HG02973 (cell line): ENCODE results near the gene CREB3L2.
A peak's percentile ranks its signal among the peaks of the same experiment; 100 is the strongest.
"Not testable (repeated sequence)": the region's sequence is repeated elsewhere in the genome, so short reads cannot be mapped to it uniquely, and the experiment has no call there.

Source experiments
- ATAC-seq: cut with Tn5 transposase; IDR thresholded peaks from one replicate; pipeline ENCODE4 v1.9.1; 2021; ENCODE audit warnings: moderate library complexity; ENCODE audit not compliant: unreplicated experiment

The CREB3L2 gene

GRCh38 chr7:137908106-137908505, 93.8 kb downstream of the CREB3L2 start:
- ATAC-seq, result no peak

DNA sequence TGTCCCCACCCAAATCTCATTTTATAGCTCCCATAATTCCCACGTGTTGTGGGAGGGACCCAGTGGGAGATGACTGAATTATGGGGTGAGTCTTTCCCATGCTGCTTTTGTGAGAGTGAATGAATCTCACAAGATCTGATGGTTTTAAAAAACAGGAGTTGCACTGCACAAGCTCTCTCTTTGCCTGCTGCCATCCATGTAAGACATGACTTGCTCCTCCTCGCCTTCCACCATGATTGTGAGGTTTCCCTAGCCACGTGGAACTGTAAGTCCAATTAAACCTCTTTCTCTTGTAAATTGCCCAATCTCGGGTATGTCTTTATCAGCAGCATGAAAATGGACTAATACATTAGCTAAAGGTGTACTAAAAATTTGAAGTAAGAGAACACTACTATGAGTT, 95.2 kb downstream of the CREB3L2 start:
- not testable (repeated sequence) for ATAC-seq

- no peak for ATAC-seq
These were observed 97.1 kb downstream of the CREB3L2 start for GRCh38 chr7:137904833-137905232.

DNA sequence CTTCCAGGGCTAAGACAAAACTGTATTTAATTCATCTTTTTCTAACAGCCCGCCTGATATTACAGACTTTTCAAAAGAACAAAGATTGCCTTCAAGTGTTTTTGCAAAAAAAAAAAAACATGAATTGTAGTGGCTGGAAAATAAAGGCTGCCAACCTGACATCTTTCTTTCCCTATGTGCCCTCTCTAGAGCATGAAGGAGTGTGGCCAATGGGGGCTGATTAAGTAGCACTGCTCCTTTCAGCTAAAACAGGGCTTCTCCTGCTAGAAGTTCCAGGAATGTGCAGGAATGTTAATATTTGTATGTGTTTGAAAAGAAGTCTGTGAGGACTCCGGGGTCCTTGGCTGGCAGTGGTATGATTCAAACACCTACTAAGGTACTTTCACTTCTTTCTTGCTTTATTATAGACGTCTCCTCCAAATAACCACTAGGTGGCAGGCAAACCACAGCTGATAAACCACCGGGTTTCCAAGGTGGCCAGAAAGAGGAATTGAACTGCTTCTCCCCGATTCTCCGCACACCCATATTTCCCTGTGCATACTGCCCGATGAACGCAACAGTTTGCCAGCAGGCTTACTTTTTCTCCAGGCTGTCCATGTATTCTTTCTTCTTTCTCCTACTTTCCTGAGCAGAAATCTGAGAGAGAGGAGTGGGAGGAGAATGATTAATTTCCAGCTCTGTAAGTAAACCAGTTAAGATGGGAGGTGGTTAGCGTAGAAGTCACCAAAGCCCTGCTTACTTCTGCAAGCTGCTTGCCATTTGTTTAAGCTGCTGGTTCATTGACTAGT, 98.3 kb downstream of the CREB3L2 start:
- ATAC-seq, result peak; percentile 69

GRCh38 chr7:137900137-137900536, 101.7 kb downstream of the CREB3L2 start:
- ATAC-seq, result no peak

- peak; percentile 57 for ATAC-seq
These were observed 102.8 kb downstream of the CREB3L2 start for GRCh38 chr7:137898839-137899721.

DNA sequence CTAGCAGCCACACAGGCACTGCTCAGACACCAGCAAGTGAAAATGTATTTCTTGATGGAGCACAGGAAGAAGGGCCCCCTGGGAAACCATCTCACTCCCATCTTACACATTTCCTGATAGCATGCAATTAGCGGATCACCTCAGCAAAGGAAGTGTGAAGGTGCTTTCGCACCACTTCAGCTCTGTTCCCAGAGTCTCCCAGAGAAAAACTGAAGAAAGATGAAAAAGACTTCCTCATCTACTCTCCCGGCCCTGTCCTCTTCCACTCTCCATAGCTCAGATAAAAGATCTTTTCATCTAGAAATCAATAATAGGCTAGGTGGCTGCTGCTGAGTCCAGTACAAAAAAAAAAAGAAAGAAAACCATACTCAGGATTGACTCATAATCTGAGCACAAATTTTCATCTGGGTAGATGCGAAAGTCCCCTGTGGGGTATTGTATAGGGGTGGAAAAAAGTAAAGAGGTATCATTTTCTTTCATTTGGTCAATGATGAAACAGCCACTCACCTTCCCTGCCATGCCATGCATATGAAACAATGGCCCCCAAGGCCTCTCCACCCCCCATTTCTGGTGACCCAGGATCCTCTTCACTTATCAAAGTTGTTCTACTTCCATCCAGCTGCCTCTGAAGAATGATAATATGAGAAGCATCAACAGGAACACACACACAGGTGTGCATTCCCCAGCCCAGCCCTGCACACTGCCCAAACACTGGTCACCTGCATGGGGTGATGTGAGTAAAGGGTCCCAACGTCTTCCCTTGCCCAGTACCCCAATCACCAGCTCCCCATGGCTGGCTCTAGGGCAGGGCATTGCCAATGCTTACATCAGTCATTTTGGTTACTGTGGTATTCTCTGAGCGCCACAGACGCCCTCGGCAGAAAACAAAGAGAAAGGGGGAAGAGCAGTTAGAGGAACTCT, 106.3 kb downstream of the CREB3L2 start:
- ATAC-seq, result peak; percentile 85

DNA sequence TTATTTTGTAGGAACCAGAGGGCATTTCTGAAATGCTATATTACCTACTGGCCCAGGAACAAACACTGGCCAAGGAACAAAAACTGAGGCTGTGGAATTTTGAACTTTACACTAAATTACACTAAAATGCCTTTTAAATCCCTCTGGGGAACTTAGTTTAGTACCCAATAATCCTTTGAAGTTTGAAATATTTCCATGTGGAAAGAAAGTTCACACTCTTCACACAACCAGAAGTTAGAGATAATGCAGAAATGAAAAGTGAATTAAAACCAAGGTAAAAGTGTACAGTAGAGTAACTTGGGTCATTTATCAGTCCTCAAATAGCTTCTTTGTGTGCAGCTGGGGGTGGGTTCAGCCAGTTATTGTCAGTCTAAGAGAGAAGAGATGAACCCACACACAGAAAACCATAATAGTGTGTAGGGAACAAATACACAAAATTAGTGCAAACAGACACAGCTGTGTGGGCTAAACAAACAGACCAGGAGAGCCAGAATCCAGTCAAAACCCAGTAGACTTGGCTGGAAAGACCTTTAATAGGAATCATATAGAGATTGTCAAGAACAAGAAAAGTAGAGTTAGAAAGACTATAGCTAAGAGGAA, 108.6 kb downstream of the CREB3L2 start:
- no peak for ATAC-seq

DNA sequence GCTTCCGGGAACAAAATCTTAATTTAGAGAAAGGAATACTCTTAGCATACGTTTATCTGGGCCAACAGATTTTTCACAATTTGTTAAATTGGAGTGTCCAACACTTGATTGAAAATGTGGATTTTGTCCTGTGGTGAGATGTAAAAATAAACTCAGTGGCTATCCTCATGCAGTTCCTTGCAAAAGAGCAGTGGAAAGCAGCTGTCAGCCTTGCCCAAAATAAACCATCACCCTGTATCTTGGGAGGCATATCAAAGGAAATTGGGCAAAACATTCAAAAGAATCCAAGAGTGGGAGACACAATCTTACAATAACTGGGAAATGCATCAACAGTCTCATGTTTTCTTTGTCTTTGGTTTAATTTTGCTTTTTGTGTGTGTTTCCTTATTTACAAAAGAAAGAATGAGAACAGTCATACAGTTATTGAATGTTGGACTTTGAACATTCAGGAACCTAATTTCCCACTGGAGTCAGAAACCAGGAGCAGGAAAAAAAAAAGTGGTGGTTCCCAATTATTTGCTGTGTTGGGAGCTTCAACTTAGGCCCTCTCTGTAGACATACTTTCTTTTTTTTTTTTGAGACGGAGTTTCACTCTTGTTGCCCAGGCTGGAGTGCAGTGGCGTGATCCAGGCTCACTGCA, 110.8 kb downstream of the CREB3L2 start:
- no peak for ATAC-seq

GRCh38 chr7:137890449-137890921, 111.4 kb downstream of the CREB3L2 start:
- no peak for ATAC-seq

- ATAC-seq, result no peak
These were observed 113.6 kb downstream of the CREB3L2 start for GRCh38 chr7:137888241-137888640.

DNA sequence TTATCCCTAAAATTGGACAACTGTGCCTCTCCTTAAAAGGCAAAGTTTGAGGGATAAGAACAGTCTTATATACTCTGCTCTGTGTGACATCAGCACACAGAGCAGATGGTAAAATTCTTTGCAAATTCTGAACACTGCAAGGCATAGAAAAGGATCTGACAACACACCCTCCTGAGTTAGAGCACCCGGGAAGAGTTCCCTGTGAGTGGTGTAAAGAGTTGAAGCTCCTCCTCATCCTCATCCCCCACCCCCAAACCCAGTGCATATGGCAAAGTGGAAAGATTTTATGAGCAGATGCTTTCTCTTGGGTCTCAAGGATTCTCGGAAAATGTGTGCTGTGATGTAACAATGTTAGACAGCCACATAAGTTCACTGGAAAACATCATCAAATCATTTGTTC, 115.1 kb downstream of the CREB3L2 start:
- no peak for ATAC-seq

DNA sequence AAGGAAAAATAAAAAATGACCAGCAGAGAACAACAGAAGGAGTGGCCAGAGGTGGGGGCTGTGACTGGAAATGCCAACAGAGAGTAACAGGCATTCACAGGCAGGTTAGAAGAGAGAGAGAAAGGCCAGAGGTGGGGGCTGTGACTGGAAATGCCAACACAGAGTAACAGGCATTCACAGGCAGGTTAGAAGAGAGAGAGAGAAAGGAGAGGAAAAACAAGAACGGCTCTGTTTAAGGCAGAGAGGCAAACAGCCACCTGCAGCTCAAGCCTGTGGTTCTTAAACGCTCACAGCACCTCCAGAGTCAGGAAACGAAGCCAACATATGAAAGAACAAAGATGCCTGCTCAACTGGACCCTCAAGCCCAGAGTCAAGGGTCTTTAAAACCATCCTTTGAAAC, 115.6 kb downstream of the CREB3L2 start:
- no peak for ATAC-seq

DNA sequence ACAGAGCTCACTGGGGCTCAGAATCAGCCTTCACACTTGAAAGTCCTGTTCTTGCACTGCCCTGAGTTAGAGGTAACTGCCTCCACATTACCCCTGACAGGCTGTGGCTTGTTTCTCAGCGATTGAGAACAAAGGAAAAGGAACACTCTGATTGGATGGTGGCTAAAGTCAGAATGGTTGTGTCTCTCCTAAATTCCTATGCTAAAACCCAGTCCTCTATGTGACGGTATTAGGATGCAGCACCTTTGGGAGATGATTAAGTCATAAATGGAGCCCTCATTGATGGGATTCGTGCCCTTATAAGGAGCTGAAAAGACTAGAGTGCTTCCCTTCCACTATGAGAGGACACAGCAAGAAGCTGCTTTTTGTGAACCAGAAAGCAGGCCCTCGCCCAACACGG, 116.2 kb downstream of the CREB3L2 start:
- ATAC-seq, result no peak

- no peak for ATAC-seq
These were observed 119.1 kb downstream of the CREB3L2 start for GRCh38 chr7:137882806-137883205.

DNA sequence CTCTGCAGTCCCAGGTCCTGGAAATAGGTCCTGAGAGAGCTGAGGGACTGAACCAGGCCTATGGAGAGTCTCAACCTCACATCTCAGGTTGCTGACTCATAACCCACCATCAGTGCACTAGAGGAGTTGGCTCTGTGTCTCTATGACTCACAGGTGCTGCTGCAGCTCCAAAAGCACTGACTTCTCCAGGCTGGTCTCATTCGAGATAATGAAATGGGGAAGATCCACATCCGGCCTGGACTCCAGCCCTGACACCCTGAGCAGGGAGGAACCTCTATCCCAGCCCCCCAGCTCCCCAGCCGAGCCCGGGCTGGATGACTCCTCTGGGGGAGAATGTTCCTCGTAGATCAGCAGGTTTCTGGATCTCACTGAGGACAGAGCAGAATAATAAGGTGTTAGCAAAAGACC, 119.6 kb downstream of the CREB3L2 start:
- ATAC-seq, result peak; percentile 92

- ATAC-seq, result peak; percentile 14
These were observed 120.2 kb downstream of the CREB3L2 start for GRCh38 chr7:137881607-137882260.

DNA sequence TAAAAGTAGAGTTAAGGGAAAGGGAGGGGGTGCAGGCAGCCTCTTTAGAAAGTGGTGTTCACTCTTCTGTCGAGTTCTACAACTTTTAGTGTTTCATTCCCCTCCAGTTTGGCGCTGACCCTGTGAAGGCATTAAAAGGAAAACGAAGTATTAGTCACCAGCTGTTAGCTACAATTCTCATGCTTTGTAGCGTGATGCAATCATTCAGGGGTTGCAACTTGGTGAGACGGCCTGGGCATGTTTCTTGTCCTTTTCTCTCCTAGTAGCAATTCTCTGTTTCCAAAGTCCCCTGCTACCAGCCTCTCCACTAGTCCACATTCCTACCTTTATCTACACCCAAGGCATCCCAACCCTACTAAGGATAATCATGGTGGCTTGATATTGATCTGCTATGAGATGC, 121.5 kb downstream of the CREB3L2 start:
- no peak for ATAC-seq

DNA sequence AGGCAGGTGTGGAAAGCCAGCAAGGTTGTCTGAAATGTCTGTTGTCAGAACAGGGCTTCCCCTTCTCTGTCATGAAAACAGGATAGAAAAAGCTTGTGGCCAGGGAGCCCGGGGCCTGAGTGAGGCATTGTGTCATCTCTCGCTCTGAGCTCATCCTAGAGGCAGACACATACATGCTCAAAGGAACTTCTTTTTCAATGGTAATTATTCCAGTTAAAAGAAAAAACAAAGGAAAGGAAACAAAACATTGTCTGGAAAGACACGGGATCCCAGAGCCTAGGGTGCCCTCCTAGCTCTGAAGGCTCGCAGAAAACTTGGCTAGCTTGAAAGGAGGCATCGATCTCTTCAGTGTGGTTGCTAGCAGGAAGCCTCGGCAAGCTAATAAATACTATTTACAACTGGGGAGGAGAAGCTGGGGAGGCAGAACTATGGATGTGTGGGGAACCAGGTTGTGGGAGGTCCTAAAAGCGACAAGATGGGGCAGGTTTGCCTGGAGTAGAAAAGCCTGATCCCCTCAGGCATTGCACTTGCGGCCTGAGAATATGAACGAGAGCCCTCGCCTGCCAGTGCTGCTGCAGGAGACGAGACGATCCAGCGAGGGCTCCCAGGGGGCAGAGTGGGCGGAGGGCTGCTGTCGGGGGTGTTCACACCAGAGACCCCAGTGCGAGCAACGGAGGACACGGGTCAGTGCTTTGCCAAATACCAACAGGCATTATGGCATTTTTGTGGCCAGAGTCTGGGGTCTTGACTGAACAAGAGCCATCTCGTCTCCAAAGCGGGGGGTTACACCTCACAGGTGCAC, 122.3 kb downstream of the CREB3L2 start:
- no peak for ATAC-seq
